Karpas-422 (cell line): ENCODE results near the gene PRKAG2. TPM values are rescaled to one million over a fixed set of nuclear protein-coding genes. Genes with fewer than 3 reads are reported as not detected.

Experiments
- DNase-seq: peaks from one replicate; pipeline ENCODE4 v3.0.0-alpha.2; 2015
- H2AFZ ChIP-seq: fragments of 200-600 bp; sonication (generic); 2 replicates; pipeline ENCODE4 v1.6.1; 2014; ENCODE audit warnings: antibody characterized with exemption, low read length, mixed read lengths
- H3K27ac ChIP-seq: fragments of 200-600 bp; sonication (generic); 2 replicates; pipeline ENCODE4 v1.5.1; 2014; ENCODE audit warnings: mild to moderate bottlenecking, low read length, moderate library complexity
- H3K27me3 ChIP-seq: fragments of 200-600 bp; sonication (generic); 2 replicates; pipeline ENCODE4 v1.6.1; 2014; ENCODE audit warnings: low read length, mixed read lengths
- H3K36me3 ChIP-seq: fragments of 200-600 bp; sonication (generic); 2 replicates; pipeline ENCODE4 v1.6.1; 2014; ENCODE audit warnings: low read length, mixed read lengths; ENCODE audit not compliant: insufficient read depth
- H3K4me1 ChIP-seq: fragments of 200-600 bp; sonication (generic); 2 replicates; pipeline ENCODE4 v1.6.1; 2014; ENCODE audit warnings: mild to moderate bottlenecking, low read length, mixed read lengths
- H3K4me2 ChIP-seq: fragments of 200-600 bp; sonication (generic); 2 replicates; pipeline ENCODE4 v1.6.1; 2014; ENCODE audit warnings: low read length, low read depth, mild to moderate bottlenecking; ENCODE audit not compliant: poor library complexity, severe bottlenecking
- H3K4me3 ChIP-seq: fragments of 200-600 bp; sonication (generic); 2 replicates; pipeline ENCODE4 v1.5.1; 2014; ENCODE audit warnings: mild to moderate bottlenecking, antibody characterized with exemption, low read length, mixed read lengths
- H3K79me2 ChIP-seq: fragments of 200-600 bp; sonication (generic); 2 replicates; pipeline ENCODE4 v1.6.1; 2014; ENCODE audit warnings: mild to moderate bottlenecking, low read length, mixed read lengths
- H3K9ac ChIP-seq: fragments of 200-600 bp; sonication (generic); 2 replicates; pipeline ENCODE4 v1.6.0; 2014; ENCODE audit warnings: low read length
- H3K9me2 ChIP-seq: fragments of 200-600 bp; sonication (generic), shearing (Covaris generic); replicated peaks from 2 replicates; pipeline ENCODE4 v1.6.0; 2014; ENCODE audit warnings: mild to moderate bottlenecking, low read length, moderate library complexity; ENCODE audit not compliant: insufficient read depth
- H3K9me3 ChIP-seq: fragments of 300-700, 200-600 bp; sonication (generic); 2 replicates; pipeline ENCODE4 v1.6.1; 2014; ENCODE audit warnings: low read length, mixed read lengths
- H4K20me1 ChIP-seq: fragments of 200-600 bp; sonication (generic); 2 replicates; pipeline ENCODE4 v1.6.1; 2014; ENCODE audit warnings: mild to moderate bottlenecking, antibody characterized with exemption, low read length, low read depth; ENCODE audit not compliant: insufficient read depth
- total RNA-seq: library from RNA; depleted of rRNA; stranded (reverse); fragments of >200 nt; shearing (Covaris generic); gene quantifications from 2 replicates; pipeline ENCODE4 v1.2.3, GENCODE V29; 2014; ENCODE audit warnings: low replicate concordance

PRKAG2 gene
- total RNA-seq, 1 experiment from 2014 or later, result 6.3 TPM

DNA sequence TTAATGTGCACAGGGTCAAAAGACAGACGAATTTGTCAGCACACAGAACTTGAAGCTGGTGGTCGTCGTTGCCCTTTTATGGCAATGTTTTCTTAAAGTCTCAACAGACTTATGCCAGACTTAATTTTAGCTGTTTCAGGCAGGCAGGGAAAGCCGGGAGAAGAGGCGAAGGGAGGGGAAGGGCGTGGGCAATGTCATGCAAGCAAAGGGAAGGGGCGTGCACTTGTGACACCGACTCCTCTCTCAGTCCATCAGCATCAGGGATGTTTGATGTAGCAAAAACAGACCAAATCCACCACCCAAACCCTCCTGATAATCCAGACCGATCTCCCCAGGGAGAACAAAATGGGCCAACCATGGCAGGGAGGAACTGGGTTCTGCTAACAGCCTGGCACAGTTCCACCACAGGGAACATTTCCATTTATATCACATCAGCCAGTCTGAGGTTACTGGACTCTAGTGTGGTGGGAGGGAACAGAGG is 239.1 kb downstream of the PRKAG2 start:
- H3K9me2 ChIP-seq, result no peaks in the 10 kb centered on the region
- no peaks in the 10 kb centered on the region for H3K36me3 ChIP-seq
- no peaks in the 10 kb centered on the region for H4K20me1 ChIP-seq
- no peaks in the 10 kb centered on the region for H3K27me3 ChIP-seq
- H2AFZ ChIP-seq, result no peak overlapping the region
- H3K9me3 ChIP-seq, result no peaks in the 10 kb centered on the region
- H3K9ac ChIP-seq, result no peak overlapping the region
- DNase-seq, result no peak
- no peak overlapping the region for H3K4me2 ChIP-seq
- no peak overlapping the region for H3K4me3 ChIP-seq
- H3K79me2 ChIP-seq, result no peaks in the 10 kb centered on the region
- no peaks in the 10 kb centered on the region; the same call in 1 of the 2 replicates for H3K4me1 ChIP-seq
- no peak overlapping the region for H3K27ac ChIP-seq

DNA sequence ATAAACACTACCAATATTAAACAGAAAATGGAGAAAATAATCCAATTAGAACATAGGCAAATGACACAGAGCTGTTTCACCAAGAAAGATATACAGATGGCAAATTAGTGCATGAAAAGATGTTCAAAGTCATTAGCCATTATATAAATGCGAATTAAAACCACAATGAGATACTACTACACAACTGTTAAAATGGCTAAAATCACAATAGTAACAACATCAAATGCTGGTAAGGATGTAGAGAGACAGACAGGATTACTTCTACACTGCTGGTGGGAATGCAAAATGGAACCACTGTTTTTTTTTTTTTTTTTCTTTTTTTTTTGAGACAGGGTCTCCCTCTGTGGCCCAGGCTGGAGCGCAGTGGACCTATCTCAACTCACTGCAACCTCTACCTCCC is 242.3 kb downstream of the PRKAG2 start:
- H3K4me2 ChIP-seq, result no peak overlapping the region
- DNase-seq, result no peak
- no peaks in the 10 kb centered on the region for H3K27me3 ChIP-seq

DNA sequence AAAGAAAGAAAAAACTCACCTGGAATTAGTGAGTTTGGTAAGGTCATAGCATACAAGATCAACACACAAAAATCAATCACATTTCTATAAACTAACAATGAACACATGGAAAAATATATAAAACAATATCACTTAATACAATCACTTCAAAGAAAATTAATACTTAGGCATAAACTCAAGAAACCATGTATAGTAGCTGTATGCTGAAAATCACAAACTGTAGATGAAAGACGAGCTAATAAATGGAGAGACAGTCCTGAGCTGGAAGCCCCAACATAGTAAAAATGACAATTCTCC is 243.5 kb downstream of the PRKAG2 start:
- Histone ChIP-seq H3K9me3 (no peaks in the 10 kb centered on the region), H3K9me2 (no peaks in the 10 kb centered on the region), H3K36me3 (no peaks in the 10 kb centered on the region), H3K9ac (no peak overlapping the region), H3K4me1 (peaks cover 11% of the 10 kb centered on the region), H3K79me2 (no peaks in the 10 kb centered on the region), H4K20me1 (no peaks in the 10 kb centered on the region), H3K27ac (no peak overlapping the region), H3K4me2 (no peak overlapping the region), H3K27me3 (no peaks in the 10 kb centered on the region), H2AFZ (no peak overlapping the region), H3K4me3 (no peak overlapping the region)
- DNase-seq, result no peak

More for the DNA sequence above, 242.3 kb downstream of the PRKAG2 start:
- no peaks in the 10 kb centered on the region for H3K9me2 ChIP-seq
- H3K9ac ChIP-seq, result no peak overlapping the region
- H4K20me1 ChIP-seq, result no peaks in the 10 kb centered on the region
- no peaks in the 10 kb centered on the region for H3K36me3 ChIP-seq
- H3K4me1 ChIP-seq, result peaks cover 11% of the 10 kb centered on the region
- H3K79me2 ChIP-seq, result no peaks in the 10 kb centered on the region
- no peak overlapping the region for H2AFZ ChIP-seq
- no peaks in the 10 kb centered on the region for H3K9me3 ChIP-seq
- H3K27ac ChIP-seq, result no peak overlapping the region
- no peak overlapping the region for H3K4me3 ChIP-seq

DNA sequence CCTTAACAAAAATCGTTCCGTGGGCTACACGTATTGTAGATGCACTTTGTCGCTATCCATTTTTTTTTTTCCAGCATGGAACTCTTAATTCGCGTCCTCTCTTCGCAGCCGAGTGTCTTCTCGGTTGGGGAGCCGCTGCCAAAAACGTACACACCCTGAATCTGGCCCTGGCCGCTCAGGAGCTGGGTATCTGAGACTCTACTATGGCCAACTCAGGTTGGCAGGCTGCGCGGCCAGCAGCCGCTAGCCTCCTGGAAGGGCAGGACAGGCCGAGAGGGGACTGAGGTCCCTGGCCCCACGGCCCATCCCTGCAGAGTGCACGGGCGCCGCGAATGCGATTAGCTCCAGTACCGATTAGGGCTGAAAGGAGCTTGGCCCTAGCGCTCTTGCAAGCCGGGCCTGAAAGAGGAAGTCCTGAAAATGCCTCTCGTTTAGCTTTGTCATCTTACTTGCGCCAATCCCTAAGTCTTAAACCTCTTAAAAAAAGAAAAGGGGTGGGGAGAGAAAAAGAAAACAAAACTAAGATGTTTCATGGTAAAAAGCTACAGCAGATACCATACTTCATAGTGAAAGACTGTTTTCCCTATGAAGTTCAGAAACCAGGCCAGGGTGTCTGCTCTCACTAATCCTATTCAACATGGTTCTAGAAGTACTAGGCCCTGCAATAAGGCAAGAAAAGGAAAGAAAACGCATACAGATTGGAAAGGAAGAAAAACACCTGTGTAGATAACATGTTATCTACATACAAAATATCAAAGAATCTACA is 244.0 kb downstream of the PRKAG2 start:
- peak overlapping the region; percentile 65 for H3K4me3 ChIP-seq
- no peaks in the 10 kb centered on the region for H3K9me3 ChIP-seq
- H3K9me2 ChIP-seq, result no peaks in the 10 kb centered on the region
- H3K36me3 ChIP-seq, result no peaks in the 10 kb centered on the region
- no peaks in the 10 kb centered on the region for H3K27me3 ChIP-seq
- H3K4me1 ChIP-seq, result peaks cover 11% of the 10 kb centered on the region
- H4K20me1 ChIP-seq, result no peaks in the 10 kb centered on the region
- DNase-seq, result no peak
- H3K79me2 ChIP-seq, result no peaks in the 10 kb centered on the region
- no peak overlapping the region for H3K27ac ChIP-seq
- no peak overlapping the region for H2AFZ ChIP-seq
- peak overlapping the region; percentile 73 for H3K4me2 ChIP-seq
- H3K9ac ChIP-seq, result no peak overlapping the region

DNA sequence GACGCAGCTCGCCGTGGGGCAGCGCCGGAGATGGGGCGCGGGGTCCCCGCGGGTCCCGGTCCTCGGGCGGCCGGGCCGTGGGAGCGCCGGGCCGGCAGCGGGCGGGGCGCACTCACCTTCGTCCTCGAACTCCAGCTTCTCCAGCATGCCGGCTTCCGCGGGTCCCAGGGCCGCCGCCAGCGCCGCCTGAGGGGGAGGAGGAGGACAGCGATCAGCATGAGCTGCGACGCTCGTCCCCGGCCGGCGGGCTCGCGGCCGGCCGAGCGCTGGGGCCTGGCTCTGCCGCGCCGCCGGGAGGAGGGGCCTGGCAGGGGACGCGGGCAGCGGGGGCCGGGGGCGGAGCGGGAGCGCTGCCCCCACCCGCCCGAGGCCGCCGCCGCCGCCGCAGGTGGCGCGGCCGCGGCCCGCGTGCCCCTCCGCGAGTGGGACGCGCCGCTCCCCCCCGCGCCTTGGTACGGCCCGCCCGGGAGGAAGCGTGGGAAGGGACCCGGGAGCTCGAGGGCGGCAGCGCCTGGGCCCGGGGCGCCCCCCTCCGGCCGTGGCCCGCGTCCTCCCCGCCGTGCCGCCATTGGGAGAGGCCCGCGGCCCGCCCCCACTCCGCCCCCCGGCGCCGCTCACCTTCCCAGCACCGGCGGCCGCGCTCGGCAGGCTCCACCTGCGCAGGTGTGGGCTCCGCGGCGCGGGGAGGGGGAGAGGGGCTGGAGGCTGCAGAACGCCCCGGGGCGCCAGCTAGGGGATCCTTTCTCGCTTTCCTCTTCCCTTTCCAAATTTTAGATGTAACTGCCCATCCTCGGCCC is 244.8 kb downstream of the PRKAG2 start:
- H3K36me3 ChIP-seq, result no peaks in the 10 kb centered on the region
- H3K79me2 ChIP-seq, result no peaks in the 10 kb centered on the region
- no peaks in the 10 kb centered on the region for H3K9me2 ChIP-seq
- no peak overlapping the region for H3K27ac ChIP-seq
- peaks cover 11% of the 10 kb centered on the region for H3K4me1 ChIP-seq
- DNase-seq, result peak; percentile 82
- H3K27me3 ChIP-seq, result no peaks in the 10 kb centered on the region
- H3K9me3 ChIP-seq, result no peaks in the 10 kb centered on the region
- H3K9ac ChIP-seq, result peak overlapping the region; percentile 49; the same call in 1 of the 2 replicates
- peak overlapping the region; percentile 73 for H3K4me2 ChIP-seq
- no peaks in the 10 kb centered on the region for H4K20me1 ChIP-seq
- H2AFZ ChIP-seq, result no peak overlapping the region
- H3K4me3 ChIP-seq, result peak overlapping the region; percentile 65

DNA sequence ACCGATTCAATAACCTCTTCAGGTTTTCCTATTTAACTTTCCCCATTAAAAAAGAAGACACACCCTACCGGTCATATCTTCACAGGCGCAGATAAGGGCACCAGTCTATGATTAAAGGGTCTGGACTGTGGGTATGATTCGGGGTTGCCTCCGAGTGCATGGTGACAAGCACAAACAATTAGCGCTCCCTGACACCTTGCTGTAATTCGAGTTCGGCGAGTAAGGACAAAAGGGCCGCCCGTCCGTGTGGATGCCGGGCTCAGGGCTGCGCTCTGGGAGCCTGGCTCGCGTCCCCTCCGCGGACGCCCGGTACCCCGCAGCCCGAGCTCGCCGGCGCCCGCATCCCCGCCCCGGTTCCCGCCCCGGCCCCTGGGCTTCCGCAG is 245.4 kb downstream of the PRKAG2 start:
- DNase-seq, result peak; percentile 48
- no peaks in the 10 kb centered on the region for H3K9me3 ChIP-seq
- no peaks in the 10 kb centered on the region for H3K27me3 ChIP-seq
- H3K36me3 ChIP-seq, result no peaks in the 10 kb centered on the region
- H3K79me2 ChIP-seq, result no peaks in the 10 kb centered on the region
- H3K9me2 ChIP-seq, result no peaks in the 10 kb centered on the region
- H3K4me2 ChIP-seq, result peak overlapping the region; percentile 62
- no peak overlapping the region for H2AFZ ChIP-seq
- H4K20me1 ChIP-seq, result no peaks in the 10 kb centered on the region
- no peak overlapping the region for H3K27ac ChIP-seq
- peak overlapping the region; percentile 48; the same call in 1 of the 2 replicates for H3K4me3 ChIP-seq
- H3K9ac ChIP-seq, result peak overlapping the region; percentile 49; the same call in 1 of the 2 replicates
- peaks cover 11% of the 10 kb centered on the region for H3K4me1 ChIP-seq

DNA sequence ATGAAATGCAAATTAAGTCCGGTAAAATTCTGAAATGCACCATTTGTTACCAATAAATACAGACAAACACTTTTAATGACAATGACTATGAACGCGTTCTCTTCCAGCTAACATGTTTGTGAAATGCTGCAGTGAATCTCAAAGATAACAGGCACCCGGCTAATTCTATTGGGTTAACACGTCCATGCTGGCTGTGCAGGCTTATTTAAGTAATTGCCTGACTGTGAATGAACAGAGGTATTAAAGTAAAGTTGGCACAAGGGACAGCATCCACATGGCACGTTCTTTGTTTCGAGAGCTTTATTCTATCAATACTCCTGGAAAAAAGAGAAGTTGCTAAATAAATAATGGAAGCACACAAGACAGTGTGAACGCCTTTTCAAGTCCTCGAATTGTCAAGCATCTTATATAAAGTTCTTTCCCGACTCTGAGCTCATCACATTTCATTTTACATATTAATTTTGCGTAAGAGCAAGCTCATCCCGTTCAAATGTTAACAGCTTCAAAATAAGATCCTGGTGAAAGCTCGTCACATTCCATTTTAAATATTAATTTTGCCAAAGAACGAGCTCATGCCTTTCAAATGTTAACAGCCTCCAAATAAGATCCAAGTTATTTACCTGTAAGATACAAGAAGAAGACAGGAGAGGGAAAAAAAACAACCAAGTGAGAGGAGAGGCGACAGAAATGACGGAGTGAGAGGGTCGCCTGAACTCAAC is 245.9 kb downstream of the PRKAG2 start:
- no peaks in the 10 kb centered on the region for H4K20me1 ChIP-seq
- no peaks in the 10 kb centered on the region for H3K36me3 ChIP-seq
- peaks cover 11% of the 10 kb centered on the region for H3K4me1 ChIP-seq
- peak overlapping the region; percentile 48; the same call in 1 of the 2 replicates for H3K4me3 ChIP-seq
- peak overlapping the region; percentile 49; the same call in 1 of the 2 replicates for H3K9ac ChIP-seq
- DNase-seq, result no peak
- H3K27ac ChIP-seq, result no peak overlapping the region
- no peaks in the 10 kb centered on the region for H3K9me2 ChIP-seq
- no peak overlapping the region for H2AFZ ChIP-seq
- H3K4me2 ChIP-seq, result peak overlapping the region; percentile 62
- H3K9me3 ChIP-seq, result no peaks in the 10 kb centered on the region
- H3K27me3 ChIP-seq, result no peaks in the 10 kb centered on the region
- H3K79me2 ChIP-seq, result no peaks in the 10 kb centered on the region

DNA sequence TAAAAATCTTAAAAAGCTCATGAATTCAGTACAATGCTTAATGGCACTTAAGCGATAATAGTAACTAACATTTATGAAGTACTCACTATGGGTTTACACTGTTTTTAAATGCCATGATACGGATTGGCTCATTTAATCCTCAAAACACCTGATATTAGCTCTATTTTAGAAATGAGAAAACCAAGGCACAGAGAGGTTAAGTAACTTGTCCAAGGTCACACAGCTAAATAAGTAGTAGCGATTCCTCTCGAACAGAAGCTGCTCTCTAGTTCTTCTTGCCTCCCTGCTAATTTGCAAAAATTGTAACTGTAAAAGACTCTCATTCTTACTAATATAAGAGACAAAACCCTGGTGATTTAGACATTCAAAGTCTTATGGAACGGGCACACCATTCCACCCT is 246.6 kb downstream of the PRKAG2 start:
- Histone ChIP-seq H3K27me3 (no peaks in the 10 kb centered on the region), H2AFZ (no peak overlapping the region), H3K36me3 (no peaks in the 10 kb centered on the region), H4K20me1 (no peaks in the 10 kb centered on the region), H3K4me2 (no peak overlapping the region), H3K27ac (no peak overlapping the region), H3K9ac (no peak overlapping the region), H3K9me3 (no peaks in the 10 kb centered on the region), H3K4me3 (no peak overlapping the region), H3K4me1 (peaks cover 11% of the 10 kb centered on the region), H3K9me2 (no peaks in the 10 kb centered on the region), H3K79me2 (no peaks in the 10 kb centered on the region)
- no peak for DNase-seq
